Measurements from ENCODE around the gene FXYD4.
"Not testable (repeated sequence)": the region's sequence is repeated elsewhere in the genome, so short reads cannot be mapped to it uniquely, and the experiment has no call there.

Gene FXYD4

GRCh38 chr10:43327986-43328385 lies 43.5 kb upstream of the FXYD4 start:
- ChIA-PET CTCF (interaction anchor here (0.8 to 1.4 kb wide), 3 partner anchors 9 to 72 kb away, joined by 3 to 5 read pairs (median 4); no protein-coding TSS in a partner anchor), POLR2A (no interaction called here)
- DNase-seq (ENCODE audit: low read depth, low spot score), result no peak
- no peak for TF ChIP-seq CTCF (IDR thresholded peaks at IDR 0.05; ENCODE audit: insufficient read depth, low read length, missing control alignments)
- no peak overlapping the region for H3K4me3 ChIP-seq (ENCODE audit: low read depth, low read length)

GRCh38 chr10:43328810-43329209 lies 42.6 kb upstream of the FXYD4 start:
- POLR2A ChIA-PET; H3K4me3 ChIP-seq (ENCODE audit: low read depth, low read length); DNase-seq (ENCODE audit: low read depth, low spot score): not testable (repeated sequence)
- CTCF ChIA-PET, result interaction anchor here (0.8 to 1.4 kb wide), 2 partner anchors 10 to 20 kb away, joined by 4 to 5 read pairs; no protein-coding TSS in a partner anchor

GRCh38 chr10:43329246-43329885 lies 42.1 kb upstream of the FXYD4 start:
- POLR2A ChIA-PET; DNase-seq (ENCODE audit: low read depth, low spot score); H3K4me3 ChIP-seq (ENCODE audit: low read depth, low read length); CTCF ChIA-PET: not testable (repeated sequence)

- DNase-seq (ENCODE audit: low read depth, low spot score); CTCF ChIA-PET; POLR2A ChIA-PET; H3K4me3 ChIP-seq (ENCODE audit: low read depth, low read length): not testable (repeated sequence)
Measured at GRCh38 chr10:43330049-43330823, 41.2 kb upstream of the FXYD4 start.

- DNase-seq (ENCODE audit: low read depth, low spot score); H3K4me3 ChIP-seq (ENCODE audit: low read depth, low read length); POLR2A ChIA-PET; CTCF ChIA-PET: not testable (repeated sequence)
Measured at GRCh38 chr10:43330824-43331127, 40.7 kb upstream of the FXYD4 start.

GRCh38 chr10:43333653-43334052 lies 37.8 kb upstream of the FXYD4 start:
- no peak for TF ChIP-seq CTCF (IDR thresholded peaks at IDR 0.05; ENCODE audit: insufficient read depth, low read length, missing control alignments)
- ChIA-PET POLR2A (no interaction called here), CTCF (no interaction called here)
- H3K4me3 ChIP-seq (ENCODE audit: low read depth, low read length), result no peak overlapping the region
- DNase-seq (ENCODE audit: low read depth, low spot score), result no peak

GRCh38 chr10:43336061-43336460 lies 35.4 kb upstream of the FXYD4 start:
- TF ChIP-seq CTCF (IDR thresholded peaks at IDR 0.05; ENCODE audit: insufficient read depth, low read length, missing control alignments), result no peak
- ChIA-PET POLR2A (no interaction called here), CTCF (interaction anchor here (0.5 kb wide), 1 partner anchor 42 kb away, joined by 3 read pairs; no protein-coding TSS in a partner anchor)
- no peak overlapping the region for H3K4me3 ChIP-seq (ENCODE audit: low read depth, low read length)
- no peak for DNase-seq (ENCODE audit: low read depth, low spot score)

GRCh38 chr10:43336641-43337318 lies 34.7 kb upstream of the FXYD4 start:
- CTCF ChIA-PET, result interaction anchor here (0.5 kb wide), 1 partner anchor 43 kb away, joined by 3 read pairs; no protein-coding TSS in a partner anchor
- H3K4me3 ChIP-seq (ENCODE audit: low read depth, low read length), result no peak overlapping the region
- no peak for DNase-seq (ENCODE audit: low read depth, low spot score)
- POLR2A ChIA-PET, result no interaction called here
- TF ChIP-seq CTCF (IDR thresholded peaks at IDR 0.05; ENCODE audit: insufficient read depth, low read length, missing control alignments), result no peak

GRCh38 chr10:43337536-43337935 lies 33.9 kb upstream of the FXYD4 start:
- CTCF ChIA-PET, result interaction anchor here (1.6 kb wide), 1 partner anchor 11 kb away, joined by 3 read pairs; no protein-coding TSS in a partner anchor
- POLR2A ChIA-PET, result not testable (repeated sequence)

More at GRCh38 chr10:43337536-43337935, 33.9 kb upstream of the FXYD4 start:
- H3K4me3 ChIP-seq (ENCODE audit: low read depth, low read length); DNase-seq (ENCODE audit: low read depth, low spot score): not testable (repeated sequence)
